K562 (cell line): ENCODE data around the gene CDCP1. TPM values are rescaled to one million over a fixed set of nuclear protein-coding genes. Genes with fewer than 3 reads are reported as not detected.

Source experiments
- ADNP ChIP-seq: fragments of 200-800 bp; sonication (Bioruptor generic); IDR thresholded peaks from 2 replicates; pipeline ENCODE4 v1.6.1; 2016; ENCODE audit warnings: missing genetic modification characterization, missing compliant biosample characterization
- BHLHE40 ChIP-seq: IDR thresholded peaks from 2 replicates; pipeline ENCODE4 v1.6.1; 2011; ENCODE audit warnings: low read length, improper control_type of control experiment
- DACH1 ChIP-seq: fragments of 450-650 bp; IDR thresholded peaks from 2 replicates; pipeline ENCODE4 v1.6.1; 2018; ENCODE audit not compliant: partially characterized antibody
- ESRRB ChIP-seq: fragments of 250-450 bp; sonication (Bioruptor Pico); IDR thresholded peaks from 2 replicates; pipeline ENCODE4 v1.5.0; 2020; ENCODE audit warnings: mild to moderate bottlenecking, moderate library complexity, borderline replicate concordance
- ETV5 ChIP-seq: sonication (generic); formaldehyde crosslinking; IDR thresholded peaks from 2 replicates; pipeline ENCODE4 v1.4.0; 2020; ENCODE audit warnings: low read depth, mild to moderate bottlenecking, missing genetic modification reagents
- GABPB2 ChIP-seq: fragments of 250-450 bp; sonication (Bioruptor Pico); conservative IDR thresholded peaks from 2 replicates; pipeline ENCODE4 v1.5.1; 2021; ENCODE audit warnings: mild to moderate bottlenecking
- GTF2A2 ChIP-seq: IDR thresholded peaks from 2 replicates; pipeline ENCODE4 v1.6.1; 2016; ENCODE audit warnings: mild to moderate bottlenecking, missing genetic modification characterization, missing compliant biosample characterization
- HDGF ChIP-seq: fragments of 450-650 bp; IDR thresholded peaks from 2 replicates; pipeline ENCODE4 v1.6.1; 2016
- KDM1A ChIP-seq, 2 experiments: fragments of 450-650 bp; IDR thresholded peaks; 2 replicates each; pipeline ENCODE4 v1.6.1; 2016; ENCODE audit warnings: mild to moderate bottlenecking in 2 of 2
- KLF1 ChIP-seq: fragments of 450-650 bp; IDR thresholded peaks from 2 replicates; pipeline ENCODE4 v1.6.1; 2016; ENCODE audit warnings: missing genetic modification characterization, missing compliant biosample characterization
- NELFE ChIP-seq: IDR thresholded peaks from 2 replicates; pipeline ENCODE4 v1.6.1; 2011; ENCODE audit warnings: mild to moderate bottlenecking; ENCODE audit not compliant: insufficient read depth, insufficient read length
- NFATC3 ChIP-seq: fragments of 450-650 bp; IDR thresholded peaks from 2 replicates; pipeline ENCODE4 v1.6.1; 2017; ENCODE audit warnings: mild to moderate bottlenecking
- NR4A1 ChIP-seq, 2 experiments: fragments of 250-450 bp in 1 of 2; fragments of 450-650 bp in 1 of 2; sonication (Bioruptor Pico) in 1 of 2; IDR thresholded peaks; 2 replicates each; pipeline versions ENCODE4 v1.4.0 to v1.6.1; 2016 to 2020; ENCODE audit warnings: mild to moderate bottlenecking in 2 of 2, missing compliant biosample characterization in 1 of 2, missing genetic modification characterization in 1 of 2, moderate library complexity in 1 of 2
- PHB ChIP-seq: fragments of 250-450 bp; sonication (Bioruptor Pico); IDR thresholded peaks from 2 replicates; pipeline ENCODE4 v1.5.0; 2021
- PURB ChIP-seq: sonication (generic); formaldehyde crosslinking; IDR thresholded peaks from 2 replicates; pipeline ENCODE4 v1.9.0; 2021; ENCODE audit warnings: low read depth, mild to moderate bottlenecking, missing genetic modification reagents
- RBM22 ChIP-seq: fragments of 200-400 bp; formaldehyde crosslinking; IDR thresholded peaks from 2 replicates; pipeline ENCODE4 v1.6.1; 2018; ENCODE audit warnings: low read length, low read depth; ENCODE audit not compliant: poor library complexity, severe bottlenecking
- SAFB ChIP-seq: fragments of 200-400 bp; formaldehyde crosslinking; IDR thresholded peaks from 2 replicates; pipeline ENCODE4 v1.6.1; 2017; ENCODE audit warnings: low read depth, low read length, borderline replicate concordance
- SMARCE1 ChIP-seq: fragments of 450-650 bp; IDR thresholded peaks from 2 replicates; pipeline ENCODE4 v1.7.1; 2016; ENCODE audit warnings: mild to moderate bottlenecking
- SRF ChIP-seq, 2 experiments: fragments of 250-450, 450-650 bp in 1 of 2; sonication (Bioruptor Pico) in 1 of 2; sonication (generic) in 1 of 2; formaldehyde crosslinking; IDR thresholded peaks; 2 replicates each; pipeline versions ENCODE4 v1.5.0 to v1.5.1; 2020 to 2022; ENCODE audit warnings: mild to moderate bottlenecking in 1 of 2, missing genetic modification reagents in 1 of 2
- WHSC1 ChIP-seq: IDR thresholded peaks from one replicate; pipeline ENCODE4 v1.6.1; 2012; ENCODE audit warnings: low read length, control low read depth, inconsistent platforms
- ZNF232 ChIP-seq: sonication (generic); formaldehyde crosslinking; IDR thresholded peaks from 2 replicates; pipeline ENCODE4 v1.8.0; 2022; ENCODE audit warnings: mild to moderate bottlenecking, missing genetic modification reagents
- ZNF830 ChIP-seq: fragments of 250-450 bp; sonication (Bioruptor Pico); IDR thresholded peaks from 2 replicates; pipeline ENCODE4 v1.5.0; 2021; ENCODE audit warnings: mild to moderate bottlenecking
- polyA plus RNA-seq, 8 experiments: library from polyadenylated mRNA; depleted of rRNA in 4 of 8; stranded (reverse) in 5 of 8; unstranded in 3 of 8; fragments of >200 nt; fragmentation: Nextera tagmentation in 2 of 8; fragmentation: Illumina TruSeq in 1 of 8; extraction: Ambion mirVana in 2 of 8; extraction: Trizol in 1 of 8; gene quantifications; 2 replicates each; pipeline versions ENCODE4 v1.2.1 to v1.2.3, GENCODE V29; 2011 to 2014; ENCODE audit warnings: inconsistent platforms in 1 of 8, missing spikeins in 1 of 8
- total RNA-seq, 7 experiments: library from RNA; depleted of rRNA in 6 of 7; stranded (reverse); fragments of >200 nt in 6 of 7; fragmentation: Illumina TruSeq in 2 of 7; extraction: Trizol in 2 of 7; gene quantifications; 2 replicates each; pipeline versions ENCODE4 v1.2.1 to v1.2.3, GENCODE V29; 2011 to 2021; ENCODE audit warnings: low replicate concordance in 1 of 7
- TF ChIP-seq, protein P1 (sequence below): fragments of 450-650 bp; IDR thresholded peaks from 2 replicates; pipeline ENCODE4 v1.6.1; 2017; ENCODE audit warnings: antibody characterized with exemption, mild to moderate bottlenecking
- TF ChIP-seq, protein P2 (sequence below), 2 experiments: fragments of 450-650 bp in 1 of 2; sonication (generic) in 1 of 2; formaldehyde crosslinking in 1 of 2; IDR thresholded peaks in 1 of 2; conservative IDR thresholded peaks in 1 of 2; 2 replicates each; pipeline versions ENCODE4 v1.6.1 to v1.8.1; 2016 to 2023; ENCODE audit warnings: mild to moderate bottlenecking in 2 of 2, moderate library complexity in 2 of 2, inconsistent platforms in 1 of 2, missing genetic modification reagents in 1 of 2
- TF ChIP-seq, protein P3 (sequence below): fragments of 450-650 bp; IDR thresholded peaks from 2 replicates; pipeline ENCODE4 v1.6.1; 2016; ENCODE audit warnings: borderline replicate concordance

Gene CDCP1
- total and polyA plus RNA-seq, 9 of the 15 experiments (the other 6 are each of a cell fraction or from before 2014, with no cell fraction given) = 3.9 to 16.4 (median 5.2) TPM

DNA sequence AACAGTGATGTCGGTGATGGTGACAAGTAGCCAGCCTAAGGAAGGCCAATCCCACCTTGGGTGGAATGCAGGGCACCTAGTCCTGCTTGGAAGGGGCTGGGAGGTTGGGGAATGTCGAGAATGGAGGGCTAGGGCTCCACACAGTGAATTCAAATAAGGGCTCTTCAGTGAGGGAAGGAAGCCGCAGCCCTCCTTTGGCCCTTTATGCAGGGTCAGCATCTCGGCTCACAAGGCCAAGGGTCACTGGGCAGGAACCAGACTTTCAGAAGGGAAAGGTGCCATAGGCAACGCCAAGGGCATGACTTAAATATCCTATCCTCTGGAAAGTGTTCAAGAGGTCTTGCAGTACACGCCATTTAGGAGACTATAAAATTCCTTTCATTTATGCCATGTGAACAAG is 63.2 kb downstream of the CDCP1 start (continued):
- TF ChIP-seq, protein P1, sequence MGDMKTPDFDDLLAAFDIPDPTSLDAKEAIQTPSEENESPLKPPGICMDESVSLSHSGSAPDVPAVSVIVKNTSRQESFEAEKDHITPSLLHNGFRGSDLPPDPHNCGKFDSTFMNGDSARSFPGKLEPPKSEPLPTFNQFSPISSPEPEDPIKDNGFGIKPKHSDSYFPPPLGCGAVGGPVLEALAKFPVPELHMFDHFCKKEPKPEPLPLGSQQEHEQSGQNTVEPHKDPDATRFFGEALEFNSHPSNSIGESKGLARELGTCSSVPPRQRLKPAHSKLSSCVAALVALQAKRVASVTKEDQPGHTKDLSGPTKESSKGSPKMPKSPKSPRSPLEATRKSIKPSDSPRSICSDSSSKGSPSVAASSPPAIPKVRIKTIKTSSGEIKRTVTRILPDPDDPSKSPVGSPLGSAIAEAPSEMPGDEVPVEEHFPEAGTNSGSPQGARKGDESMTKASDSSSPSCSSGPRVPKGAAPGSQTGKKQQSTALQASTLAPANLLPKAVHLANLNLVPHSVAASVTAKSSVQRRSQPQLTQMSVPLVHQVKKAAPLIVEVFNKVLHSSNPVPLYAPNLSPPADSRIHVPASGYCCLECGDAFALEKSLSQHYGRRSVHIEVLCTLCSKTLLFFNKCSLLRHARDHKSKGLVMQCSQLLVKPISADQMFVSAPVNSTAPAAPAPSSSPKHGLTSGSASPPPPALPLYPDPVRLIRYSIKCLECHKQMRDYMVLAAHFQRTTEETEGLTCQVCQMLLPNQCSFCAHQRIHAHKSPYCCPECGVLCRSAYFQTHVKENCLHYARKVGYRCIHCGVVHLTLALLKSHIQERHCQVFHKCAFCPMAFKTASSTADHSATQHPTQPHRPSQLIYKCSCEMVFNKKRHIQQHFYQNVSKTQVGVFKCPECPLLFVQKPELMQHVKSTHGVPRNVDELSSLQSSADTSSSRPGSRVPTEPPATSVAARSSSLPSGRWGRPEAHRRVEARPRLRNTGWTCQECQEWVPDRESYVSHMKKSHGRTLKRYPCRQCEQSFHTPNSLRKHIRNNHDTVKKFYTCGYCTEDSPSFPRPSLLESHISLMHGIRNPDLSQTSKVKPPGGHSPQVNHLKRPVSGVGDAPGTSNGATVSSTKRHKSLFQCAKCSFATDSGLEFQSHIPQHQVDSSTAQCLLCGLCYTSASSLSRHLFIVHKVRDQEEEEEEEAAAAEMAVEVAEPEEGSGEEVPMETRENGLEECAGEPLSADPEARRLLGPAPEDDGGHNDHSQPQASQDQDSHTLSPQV = 0 out of 2 replicates have a peak, but pooled peaks have one; percentile 59
- TF ChIP-seq KDM1A (IDR thresholded peaks at IDR 0.05) = no peak
- TF ChIP-seq PHB (CRISPR knock-in tag) = no peak
- no peak for TF ChIP-seq HDGF
- TF ChIP-seq SAFB = no peak
- no peak for TF ChIP-seq RBM22
- TF ChIP-seq ETV5 (CRISPR knock-in tag) = no peak
- TF ChIP-seq DACH1 = no peak
- no peak for TF ChIP-seq ESRRB (CRISPR knock-in tag)
- no peak for TF ChIP-seq NELFE
- TF ChIP-seq, protein P2, sequence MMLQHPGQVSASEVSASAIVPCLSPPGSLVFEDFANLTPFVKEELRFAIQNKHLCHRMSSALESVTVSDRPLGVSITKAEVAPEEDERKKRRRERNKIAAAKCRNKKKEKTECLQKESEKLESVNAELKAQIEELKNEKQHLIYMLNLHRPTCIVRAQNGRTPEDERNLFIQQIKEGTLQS (IDR thresholded peaks at IDR 0.05) = no peak
- TF ChIP-seq, protein P2 (CRISPR knock-in tag; conservative IDR thresholded peaks at IDR 0.05) = no peak
- TF ChIP-seq, protein P3, sequence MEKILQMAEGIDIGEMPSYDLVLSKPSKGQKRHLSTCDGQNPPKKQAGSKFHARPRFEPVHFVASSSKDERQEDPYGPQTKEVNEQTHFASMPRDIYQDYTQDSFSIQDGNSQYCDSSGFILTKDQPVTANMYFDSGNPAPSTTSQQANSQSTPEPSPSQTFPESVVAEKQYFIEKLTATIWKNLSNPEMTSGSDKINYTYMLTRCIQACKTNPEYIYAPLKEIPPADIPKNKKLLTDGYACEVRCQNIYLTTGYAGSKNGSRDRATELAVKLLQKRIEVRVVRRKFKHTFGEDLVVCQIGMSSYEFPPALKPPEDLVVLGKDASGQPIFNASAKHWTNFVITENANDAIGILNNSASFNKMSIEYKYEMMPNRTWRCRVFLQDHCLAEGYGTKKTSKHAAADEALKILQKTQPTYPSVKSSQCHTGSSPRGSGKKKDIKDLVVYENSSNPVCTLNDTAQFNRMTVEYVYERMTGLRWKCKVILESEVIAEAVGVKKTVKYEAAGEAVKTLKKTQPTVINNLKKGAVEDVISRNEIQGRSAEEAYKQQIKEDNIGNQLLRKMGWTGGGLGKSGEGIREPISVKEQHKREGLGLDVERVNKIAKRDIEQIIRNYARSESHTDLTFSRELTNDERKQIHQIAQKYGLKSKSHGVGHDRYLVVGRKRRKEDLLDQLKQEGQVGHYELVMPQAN = no peak
- no peak for TF ChIP-seq NR4A1 (CRISPR knock-in tag; IDR thresholded peaks at IDR 0.05)
- TF ChIP-seq NR4A1 (tag; IDR thresholded peaks at IDR 0.05) = no peak
- TF ChIP-seq GABPB2 (CRISPR knock-in tag) = no peak
- no peak for TF ChIP-seq ADNP (tag)
- no peak for TF ChIP-seq PURB (CRISPR knock-in tag)
- no peak for TF ChIP-seq NFATC3
- no peak for TF ChIP-seq ZNF232 (CRISPR knock-in tag)
- peak; percentile 50 for TF ChIP-seq WHSC1
- TF ChIP-seq SRF (CRISPR knock-in tag; IDR thresholded peaks at IDR 0.05) = no peak
- no peak for TF ChIP-seq BHLHE40
- no peak for TF ChIP-seq KLF1
- TF ChIP-seq GTF2A2 (tag) = no peak
- TF ChIP-seq ZNF830 = no peak
- no peak for TF ChIP-seq SMARCE1
